ENCODE measurements around the gene VSTM5. TPM values are rescaled to one million over a fixed set of nuclear protein-coding genes. Genes with fewer than 3 reads are reported as not detected.

The VSTM5 gene
- total and polyA plus RNA-seq, 2 donors from 2014 or later, result 0.41 to 1.8 TPM

DNA sequence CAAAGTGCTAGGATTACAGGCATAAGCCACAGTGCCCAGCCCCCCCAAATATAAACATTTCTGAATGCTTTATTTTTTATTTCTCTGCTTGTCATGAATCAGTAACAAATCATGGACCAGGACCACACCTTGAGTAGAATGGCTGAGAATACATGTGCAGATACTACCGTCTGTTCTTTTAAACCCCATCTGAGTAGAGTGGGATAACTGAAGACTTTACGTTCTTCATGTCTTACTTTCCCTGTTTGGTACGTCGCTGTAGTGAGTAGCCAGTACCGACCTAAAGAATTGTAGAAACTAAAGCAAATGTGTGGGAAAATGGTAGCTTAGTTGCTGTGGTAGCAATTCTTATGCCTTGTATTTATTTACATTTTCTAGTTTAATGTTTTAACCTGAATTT is 36.4 kb downstream of the VSTM5 start:
- intact Hi-C loops (cut with DNase I), result no loop called here
- no peaks in the 10 kb centered on the region for H3K27me3 ChIP-seq (ENCODE audit: control insufficient read depth, insufficient read depth, low read length)
- H3K27ac ChIP-seq (ENCODE audit: low read depth in 2 of 2, low read length in 2 of 2), result no peak overlapping the region
- peaks cover 11 to 29% (median 22%) of the 10 kb centered on the region in 3 donors for H3K36me3 ChIP-seq (ENCODE audit: control insufficient read depth in 2 of 3, insufficient read depth in 3 of 3, low read length in 3 of 3)
- TF ChIP-seq, protein P1, sequence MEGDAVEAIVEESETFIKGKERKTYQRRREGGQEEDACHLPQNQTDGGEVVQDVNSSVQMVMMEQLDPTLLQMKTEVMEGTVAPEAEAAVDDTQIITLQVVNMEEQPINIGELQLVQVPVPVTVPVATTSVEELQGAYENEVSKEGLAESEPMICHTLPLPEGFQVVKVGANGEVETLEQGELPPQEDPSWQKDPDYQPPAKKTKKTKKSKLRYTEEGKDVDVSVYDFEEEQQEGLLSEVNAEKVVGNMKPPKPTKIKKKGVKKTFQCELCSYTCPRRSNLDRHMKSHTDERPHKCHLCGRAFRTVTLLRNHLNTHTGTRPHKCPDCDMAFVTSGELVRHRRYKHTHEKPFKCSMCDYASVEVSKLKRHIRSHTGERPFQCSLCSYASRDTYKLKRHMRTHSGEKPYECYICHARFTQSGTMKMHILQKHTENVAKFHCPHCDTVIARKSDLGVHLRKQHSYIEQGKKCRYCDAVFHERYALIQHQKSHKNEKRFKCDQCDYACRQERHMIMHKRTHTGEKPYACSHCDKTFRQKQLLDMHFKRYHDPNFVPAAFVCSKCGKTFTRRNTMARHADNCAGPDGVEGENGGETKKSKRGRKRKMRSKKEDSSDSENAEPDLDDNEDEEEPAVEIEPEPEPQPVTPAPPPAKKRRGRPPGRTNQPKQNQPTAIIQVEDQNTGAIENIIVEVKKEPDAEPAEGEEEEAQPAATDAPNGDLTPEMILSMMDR (IDR thresholded peaks at IDR 0.05; ENCODE audit: borderline replicate concordance, extremely low read depth, insufficient read depth), result no peak
- FAIRE-seq, result no peak
- DNase-seq, result no peak
- H3K4me3 ChIP-seq (ENCODE audit: low read length in 3 of 3), result no peak overlapping the region
- H3K9ac ChIP-seq (ENCODE audit: low read length in 3 of 3), result no peak overlapping the region
- no peaks in the 10 kb centered on the region for H3K9me3 ChIP-seq (ENCODE audit: control insufficient read depth in 2 of 3, insufficient read depth in 1 of 3, low read length in 3 of 3)
- peaks cover 0 to 2% (median 0%) of the 10 kb centered on the region in 3 donors for H3K4me1 ChIP-seq (ENCODE audit: control insufficient read depth in 2 of 3, insufficient read depth in 2 of 3, low read depth in 1 of 3, low read length in 3 of 3)

GRCh38 chr11:93807980-93808379 is 42.4 kb downstream of the VSTM5 start:
- H3K9me3 ChIP-seq (ENCODE audit: control insufficient read depth in 2 of 3, insufficient read depth in 1 of 3, low read length in 3 of 3), result no peaks in the 10 kb centered on the region
- FAIRE-seq (no peak), DNase-seq (no peak)
- peaks cover 18 to 44% (median 32%) of the 10 kb centered on the region in 3 donors for H3K36me3 ChIP-seq (ENCODE audit: control insufficient read depth in 2 of 3, insufficient read depth in 3 of 3, low read length in 3 of 3)
- intact Hi-C loops (cut with DNase I), result no loop called here
- TF ChIP-seq, protein P1 (IDR thresholded peaks at IDR 0.05; ENCODE audit: borderline replicate concordance, extremely low read depth, insufficient read depth), result no peak
- no peak overlapping the region for H3K27ac ChIP-seq (ENCODE audit: low read depth in 2 of 2, low read length in 2 of 2)
- H3K27me3 ChIP-seq (ENCODE audit: control insufficient read depth, insufficient read depth, low read length), result no peaks in the 10 kb centered on the region
- H3K4me3 ChIP-seq (ENCODE audit: low read length in 3 of 3), result no peak overlapping the region
- no peaks in the 10 kb centered on the region for H3K4me1 ChIP-seq (ENCODE audit: control insufficient read depth in 2 of 3, insufficient read depth in 2 of 3, low read depth in 1 of 3, low read length in 3 of 3)
- no peak overlapping the region for H3K9ac ChIP-seq (ENCODE audit: low read length in 3 of 3)

GRCh38 chr11:93804879-93805278 is 45.5 kb downstream of the VSTM5 start:
- H3K4me3 ChIP-seq (ENCODE audit: low read length in 3 of 3), result no peak overlapping the region
- intact Hi-C loops (cut with DNase I), result no loop called here
- DNase-seq (no peak), FAIRE-seq (no peak)
- H3K27me3 ChIP-seq (ENCODE audit: control insufficient read depth, insufficient read depth, low read length), result no peaks in the 10 kb centered on the region
- H3K27ac ChIP-seq (ENCODE audit: low read depth in 2 of 2, low read length in 2 of 2), result no peak overlapping the region
- no peaks in the 10 kb centered on the region for H3K4me1 ChIP-seq (ENCODE audit: control insufficient read depth in 2 of 3, insufficient read depth in 2 of 3, low read depth in 1 of 3, low read length in 3 of 3)
- H3K36me3 ChIP-seq (ENCODE audit: control insufficient read depth in 2 of 3, insufficient read depth in 3 of 3, low read length in 3 of 3), result peaks cover 20 to 42% (median 26%) of the 10 kb centered on the region in 3 donors
- TF ChIP-seq, protein P1 (IDR thresholded peaks at IDR 0.05; ENCODE audit: borderline replicate concordance, extremely low read depth, insufficient read depth), result no peak
- H3K9ac ChIP-seq (ENCODE audit: low read length in 3 of 3), result no peak overlapping the region
- H3K9me3 ChIP-seq (ENCODE audit: control insufficient read depth in 2 of 3, insufficient read depth in 1 of 3, low read length in 3 of 3), result no peaks in the 10 kb centered on the region

DNA sequence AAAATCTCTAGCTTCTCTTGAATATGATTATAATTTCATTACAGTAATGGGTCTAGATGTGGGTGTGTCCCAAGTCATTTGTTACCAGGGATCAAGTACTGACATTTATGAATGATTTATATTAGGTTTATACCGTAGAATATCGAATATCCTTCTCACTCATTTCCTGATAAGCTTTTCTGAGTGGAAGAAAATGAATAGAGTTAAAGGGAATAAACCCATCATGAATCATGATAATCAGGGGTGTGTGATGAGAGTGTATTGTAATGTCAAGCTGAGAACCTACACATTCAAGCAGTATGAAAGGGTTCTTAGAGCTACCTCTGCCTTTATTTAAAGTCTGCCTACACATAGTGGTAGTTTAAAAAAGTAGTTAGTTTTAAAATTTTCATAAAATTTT is 49.1 kb downstream of the VSTM5 start:
- Histone ChIP-seq H3K4me1 (ENCODE audit: control insufficient read depth in 2 of 3, insufficient read depth in 2 of 3, low read depth in 1 of 3, low read length in 3 of 3) (no peaks in the 10 kb centered on the region), H3K27ac (ENCODE audit: low read depth in 2 of 2, low read length in 2 of 2) (no peak overlapping the region), H3K36me3 (ENCODE audit: control insufficient read depth in 2 of 3, insufficient read depth in 3 of 3, low read length in 3 of 3) (peaks cover 7 to 49% (median 29%) of the 10 kb centered on the region in 3 donors), H3K4me3 (ENCODE audit: low read length in 3 of 3) (no peak overlapping the region), H3K9me3 (ENCODE audit: control insufficient read depth in 2 of 3, insufficient read depth in 1 of 3, low read length in 3 of 3) (no peaks in the 10 kb centered on the region), H3K27me3 (ENCODE audit: control insufficient read depth, insufficient read depth, low read length) (no peaks in the 10 kb centered on the region), H3K9ac (ENCODE audit: low read length in 3 of 3) (no peak overlapping the region)
- DNase-seq, result no peak
- intact Hi-C loops (cut with DNase I), result no loop called here
- TF ChIP-seq, protein P1 (IDR thresholded peaks at IDR 0.05; ENCODE audit: borderline replicate concordance, extremely low read depth, insufficient read depth), result no peak
- no peak for FAIRE-seq

All from kidney (tissue), 14 donors.